K562 (cell line): ENCODE data around the gene RHD. TPM values are rescaled to one million over a fixed set of nuclear protein-coding genes. Genes with fewer than 3 reads are reported as not detected.

Source experiments
- ARID4B ChIP-seq: sonication (generic); formaldehyde crosslinking; IDR thresholded peaks from 2 replicates; pipeline ENCODE4 v1.8.0; 2022; ENCODE audit warnings: mild to moderate bottlenecking, missing genetic modification reagents
- CC2D1A ChIP-seq: fragments of 450-650 bp; IDR thresholded peaks from 2 replicates; pipeline ENCODE4 v1.6.1; 2017; ENCODE audit warnings: mild to moderate bottlenecking
- DPF2 ChIP-seq: fragments of 450-650 bp; IDR thresholded peaks from 2 replicates; pipeline ENCODE4 v1.6.1; 2016
- ETV1 ChIP-seq: fragments of 450-650 bp; conservative IDR thresholded peaks from 2 replicates; pipeline ENCODE4 v1.6.1; 2016; ENCODE audit warnings: missing genetic modification characterization, control low read depth, low read depth, missing compliant biosample characterization
- ETV5 ChIP-seq: sonication (generic); formaldehyde crosslinking; IDR thresholded peaks from 2 replicates; pipeline ENCODE4 v1.4.0; 2020; ENCODE audit warnings: low read depth, mild to moderate bottlenecking, missing genetic modification reagents
- HDAC1 ChIP-seq, 2 experiments: fragments of 450-650 bp; IDR thresholded peaks; 2 replicates each; pipeline ENCODE4 v1.6.1; 2016 to 2017; ENCODE audit warnings: inconsistent platforms in 1 of 2, mild to moderate bottlenecking in 1 of 2, moderate library complexity in 1 of 2
- KLF10 ChIP-seq: fragments of 250-450 bp; sonication (Bioruptor Pico); IDR thresholded peaks from 2 replicates; pipeline ENCODE4 v1.6.1; 2021; ENCODE audit warnings: matching md5 sums
- MEF2A ChIP-seq: IDR thresholded peaks from 2 replicates; pipeline ENCODE4 v1.6.1; 2011; ENCODE audit warnings: low read depth, mild to moderate bottlenecking, low read length, moderate library complexity; ENCODE audit not compliant: control insufficient read depth
- NFRKB ChIP-seq: fragments of 450-650 bp; IDR thresholded peaks from 2 replicates; pipeline ENCODE4 v1.6.1; 2016; ENCODE audit warnings: low read depth
- PHF8 ChIP-seq: fragments of 200-600 bp; sonication (generic); IDR thresholded peaks from 2 replicates; pipeline ENCODE4 v1.6.1; 2012; ENCODE audit warnings: mixed run types, mild to moderate bottlenecking, inconsistent platforms, low read length, moderate library complexity, borderline replicate concordance
- PKNOX1 ChIP-seq: fragments of 450-650 bp; IDR thresholded peaks from 2 replicates; pipeline ENCODE4 v1.6.1; 2016
- RBFOX2 ChIP-seq: fragments of 200-400 bp; formaldehyde crosslinking; IDR thresholded peaks from 2 replicates; pipeline ENCODE4 v1.6.1; 2017; ENCODE audit warnings: low read depth, mild to moderate bottlenecking, low read length, moderate library complexity
- SMAD4 ChIP-seq: fragments of 250-450 bp; sonication (Bioruptor Pico); conservative IDR thresholded peaks from 2 replicates; pipeline ENCODE4 v1.8.0; 2021; ENCODE audit warnings: inconsistent platforms, mild to moderate bottlenecking, moderate library complexity
- SUPT5H ChIP-seq: fragments of 450-650 bp; IDR thresholded peaks from 2 replicates; pipeline ENCODE4 v1.6.1; 2016
- TEAD1 ChIP-seq, 2 experiments: fragments of 450-650 bp in 1 of 2; sonication (generic) in 1 of 2; formaldehyde crosslinking; IDR thresholded peaks; 2 replicates each; pipeline versions ENCODE4 v1.4.0 to v1.8.0; 2020 to 2022; ENCODE audit warnings: mild to moderate bottlenecking in 2 of 2, missing genetic modification reagents in 1 of 2
- TFAP4 ChIP-seq: sonication (generic); formaldehyde crosslinking; IDR thresholded peaks from 2 replicates; pipeline ENCODE4 v1.8.0; 2022; ENCODE audit warnings: missing genetic modification reagents, mild to moderate bottlenecking, moderate library complexity, borderline replicate concordance
- ZBTB8A ChIP-seq: fragments of 450-650 bp; IDR thresholded peaks from 2 replicates; pipeline ENCODE4 v1.6.1; 2018; ENCODE audit warnings: mild to moderate bottlenecking, moderate library complexity; ENCODE audit not compliant: partially characterized antibody
- ZFP1 ChIP-seq: fragments of 450-650 bp; formaldehyde crosslinking; IDR thresholded peaks from 2 replicates; pipeline ENCODE4 v1.4.0; 2020; ENCODE audit warnings: mild to moderate bottlenecking, mixed read lengths
- ZFP36 ChIP-seq: fragments of 150-350 bp; IDR thresholded peaks from 2 replicates; pipeline ENCODE4 v1.6.1; 2018; ENCODE audit warnings: low read length, low read depth; ENCODE audit not compliant: partially characterized antibody
- ZNF717 ChIP-seq: fragments of 250-450 bp; sonication (Bioruptor Pico); IDR thresholded peaks from 2 replicates; pipeline ENCODE4 v1.5.0; 2021
- polyA plus RNA-seq, 8 experiments: library from polyadenylated mRNA; depleted of rRNA in 4 of 8; stranded (reverse) in 5 of 8; unstranded in 3 of 8; fragments of >200 nt; fragmentation: Nextera tagmentation in 2 of 8; fragmentation: Illumina TruSeq in 1 of 8; extraction: Ambion mirVana in 2 of 8; extraction: Trizol in 1 of 8; gene quantifications; 2 replicates each; pipeline versions ENCODE4 v1.2.1 to v1.2.3, GENCODE V29; 2011 to 2014; ENCODE audit warnings: inconsistent platforms in 1 of 8, missing spikeins in 1 of 8
- total RNA-seq, 7 experiments: library from RNA; depleted of rRNA in 6 of 7; stranded (reverse); fragments of >200 nt in 6 of 7; fragmentation: Illumina TruSeq in 2 of 7; extraction: Trizol in 2 of 7; gene quantifications; 2 replicates each; pipeline versions ENCODE4 v1.2.1 to v1.2.3, GENCODE V29; 2011 to 2021; ENCODE audit warnings: low replicate concordance in 1 of 7
- TF ChIP-seq, protein P1 (sequence below): fragments of 200-800 bp; sonication (Bioruptor generic); IDR thresholded peaks from 2 replicates; pipeline ENCODE4 v1.6.1; 2017; ENCODE audit warnings: missing genetic modification characterization, missing compliant biosample characterization

RHD gene
- total and polyA plus RNA-seq, 9 of the 15 experiments (the other 6 are each of a cell fraction or from before 2014, with no cell fraction given), result 8.8 to 32.4 (median 15.0) TPM

DNA sequence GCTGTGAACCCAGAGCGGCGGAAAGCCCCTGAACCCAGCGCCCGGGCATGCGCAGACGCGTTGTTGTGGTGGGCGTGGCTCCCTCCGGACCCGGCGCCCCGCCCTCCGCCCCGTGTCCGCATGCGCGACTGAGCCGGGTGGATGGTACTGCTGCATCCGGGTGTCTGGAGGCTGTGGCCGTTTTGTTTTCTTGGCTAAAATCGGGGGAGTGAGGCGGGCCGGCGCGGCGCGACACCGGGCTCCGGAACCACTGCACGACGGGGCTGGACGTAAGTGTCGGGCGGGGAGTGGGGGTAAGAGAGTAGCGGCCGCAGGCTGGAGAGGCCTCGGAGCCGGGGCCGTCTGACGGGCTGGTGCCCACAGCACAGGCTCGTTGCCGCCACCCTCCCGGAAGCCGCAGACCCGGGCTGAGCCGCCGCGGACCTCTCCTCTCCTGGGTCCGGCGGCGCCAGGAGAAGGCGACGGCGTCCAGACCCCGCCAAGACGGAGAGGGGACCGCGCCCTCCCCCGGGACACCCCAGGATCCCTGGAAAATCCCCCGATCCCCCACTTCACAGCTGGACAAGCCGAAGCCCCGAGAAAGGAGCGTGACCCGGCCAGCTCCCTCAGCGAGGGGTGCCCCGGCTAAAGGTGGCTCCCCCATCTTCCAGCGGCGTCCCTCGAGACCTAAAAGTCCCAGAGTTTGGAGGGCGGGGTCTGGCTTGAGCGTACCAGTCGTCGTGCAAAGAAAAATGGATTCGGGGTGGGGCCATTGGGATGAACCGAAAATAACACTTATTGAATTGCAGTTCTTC, 66.1 kb downstream of the RHD start, which contains the start of gene TMEM50A (continued):
- TF ChIP-seq TEAD1 (CRISPR knock-in tag; IDR thresholded peaks at IDR 0.05) (peak in 1 of 2 experiments; percentile 21; a peak in 1 of 4 replicates), ZFP1 (CRISPR knock-in tag) (no peak), ZBTB8A (no peak), RBFOX2 (peak; percentile 86), HDAC1 (IDR thresholded peaks at IDR 0.05) (peak in 1 of 2 experiments; percentile 78; a peak in 2 of 4 replicates), ZFP36 (no peak), SMAD4 (CRISPR knock-in tag) (peak; percentile 96), MEF2A (no peak), ETV5 (CRISPR knock-in tag) (peak; percentile 87), ZNF717 (no peak), DPF2 (0 out of 2 replicates have a peak, but pooled peaks have one; percentile 12), PKNOX1 (peak; percentile 74), ETV1 (tag) (peak; percentile 59), KLF10 (no peak), SUPT5H (peak; percentile 94), PHF8 (peak; percentile 83; the same call in 1 of the 2 replicates), TFAP4 (CRISPR knock-in tag) (peak; percentile 52; the same call in 1 of the 2 replicates), CC2D1A (peak; percentile 72; the same call in 1 of the 2 replicates), NFRKB (peak; percentile 71), ARID4B (CRISPR knock-in tag) (peak; percentile 36; the same call in 1 of the 2 replicates)
- TF ChIP-seq, protein P1, sequence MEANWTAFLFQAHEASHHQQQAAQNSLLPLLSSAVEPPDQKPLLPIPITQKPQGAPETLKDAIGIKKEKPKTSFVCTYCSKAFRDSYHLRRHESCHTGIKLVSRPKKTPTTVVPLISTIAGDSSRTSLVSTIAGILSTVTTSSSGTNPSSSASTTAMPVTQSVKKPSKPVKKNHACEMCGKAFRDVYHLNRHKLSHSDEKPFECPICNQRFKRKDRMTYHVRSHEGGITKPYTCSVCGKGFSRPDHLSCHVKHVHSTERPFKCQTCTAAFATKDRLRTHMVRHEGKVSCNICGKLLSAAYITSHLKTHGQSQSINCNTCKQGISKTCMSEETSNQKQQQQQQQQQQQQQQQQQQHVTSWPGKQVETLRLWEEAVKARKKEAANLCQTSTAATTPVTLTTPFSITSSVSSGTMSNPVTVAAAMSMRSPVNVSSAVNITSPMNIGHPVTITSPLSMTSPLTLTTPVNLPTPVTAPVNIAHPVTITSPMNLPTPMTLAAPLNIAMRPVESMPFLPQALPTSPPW (CRISPR knock-in tag), result peak; percentile 39; the same call in 1 of the 2 replicates
